KMS-11 (cell line): ENCODE results near the gene INPP5B.
"Not testable (repeated sequence)": the region's sequence is repeated elsewhere in the genome, so short reads cannot be mapped to it uniquely, and the experiment has no call there.

Experiments used
- H2AFZ ChIP-seq: fragments of 200-600 bp; sonication (generic); 2 replicates; pipeline ENCODE4 v1.6.1; 2016; ENCODE audit warnings: antibody characterized with exemption, mixed run types, low read depth
- H3K27ac ChIP-seq: fragments of 200-600 bp; sonication (generic); 2 replicates; pipeline ENCODE4 v1.6.1; 2016; ENCODE audit warnings: mild to moderate bottlenecking, mixed run types
- H3K27me3 ChIP-seq: fragments of 200-600 bp; sonication (generic); 2 replicates; pipeline ENCODE4 v1.6.1; 2017; ENCODE audit warnings: mild to moderate bottlenecking, low read depth, mixed run types, moderate library complexity; ENCODE audit not compliant: insufficient read depth
- H3K36me3 ChIP-seq: fragments of 200-600 bp; sonication (generic); 2 replicates; pipeline ENCODE4 v1.6.1; 2017; ENCODE audit warnings: mild to moderate bottlenecking, mixed run types; ENCODE audit not compliant: insufficient read depth
- H3K4me1 ChIP-seq: fragments of 200-600 bp; sonication (generic); 2 replicates; pipeline ENCODE4 v1.6.1; 2016; ENCODE audit warnings: mild to moderate bottlenecking, low read depth, mixed run types; ENCODE audit not compliant: poor library complexity, severe bottlenecking
- H3K4me2 ChIP-seq: fragments of 200-600 bp; sonication (generic); 2 replicates; pipeline ENCODE4 v1.7.0; 2016; ENCODE audit warnings: mild to moderate bottlenecking, mixed run types
- H3K4me3 ChIP-seq: fragments of 200-600 bp; sonication (generic); IDR thresholded peaks from 2 replicates; pipeline ENCODE4 v1.6.1; 2017; ENCODE audit warnings: low read depth, low read length, mixed read lengths; ENCODE audit not compliant: insufficient read depth
- H3K79me2 ChIP-seq: fragments of 200-600 bp; sonication (generic); 2 replicates; pipeline ENCODE4 v1.6.1; 2016; ENCODE audit warnings: low read depth, mixed run types; ENCODE audit not compliant: insufficient read depth
- H3K9ac ChIP-seq: fragments of 200-600 bp; sonication (generic); 2 replicates; pipeline ENCODE4 v1.6.1; 2016; ENCODE audit warnings: mild to moderate bottlenecking, mixed run types
- H4K20me1 ChIP-seq: fragments of 200-600 bp; sonication (generic); 2 replicates; pipeline ENCODE4 v1.6.1; 2016; ENCODE audit warnings: mild to moderate bottlenecking, mixed run types; ENCODE audit not compliant: insufficient read depth
- CTCF ChIP-seq: fragments of 200-600 bp; sonication (generic); conservative IDR thresholded peaks from 2 replicates; pipeline ENCODE4 v1.6.1; 2017; ENCODE audit warnings: low read depth, mild to moderate bottlenecking, antibody characterized with exemption, low read length, moderate library complexity, mixed read lengths

INPP5B gene

GRCh38 chr1:37965301-37965700, 18.4 kb upstream of the INPP5B start:
- no peaks in the 10 kb centered on the region for H3K27me3 ChIP-seq
- no peak overlapping the region for H3K4me3 ChIP-seq
- H3K9ac ChIP-seq = no peak overlapping the region
- no peak overlapping the region for H2AFZ ChIP-seq
- TF ChIP-seq CTCF = no peak
- no peaks in the 10 kb centered on the region for H4K20me1 ChIP-seq
- H3K27ac ChIP-seq = no peak overlapping the region
- no peaks in the 10 kb centered on the region for H3K79me2 ChIP-seq
- H3K4me2 ChIP-seq = no peak overlapping the region
- H3K36me3 ChIP-seq = peaks cover 7% of the 10 kb centered on the region; the same call in 1 of the 2 replicates
- H3K4me1 ChIP-seq = no peaks in the 10 kb centered on the region

GRCh38 chr1:37964106-37964505, 17.3 kb upstream of the INPP5B start:
- H3K79me2 ChIP-seq = not testable (repeated sequence)
- H3K36me3 ChIP-seq = peaks cover 15% of the 10 kb centered on the region; the same call in 1 of the 2 replicates

GRCh38 chr1:37958690-37959089, 11.8 kb upstream of the INPP5B start:
- Histone ChIP-seq H2AFZ (no peak overlapping the region), H3K4me2 (no peak overlapping the region), H3K4me1 (no peaks in the 10 kb centered on the region), H3K79me2 (no peaks in the 10 kb centered on the region), H3K27ac (no peak overlapping the region), H3K27me3 (no peaks in the 10 kb centered on the region), H4K20me1 (no peaks in the 10 kb centered on the region), H3K4me3 (no peak overlapping the region), H3K9ac (no peak overlapping the region), H3K36me3 (peaks cover 8% of the 10 kb centered on the region; the same call in 1 of the 2 replicates)
- TF ChIP-seq CTCF = no peak

More at GRCh38 chr1:37964106-37964505, 17.3 kb upstream of the INPP5B start:
- H3K27ac ChIP-seq, H4K20me1 ChIP-seq, H3K9ac ChIP-seq, H3K4me3 ChIP-seq, H3K4me2 ChIP-seq, H2AFZ ChIP-seq, H3K4me1 ChIP-seq, H3K27me3 ChIP-seq: not testable (repeated sequence)

GRCh38 chr1:37955685-37956084, 8.8 kb upstream of the INPP5B start:
- Histone ChIP-seq H2AFZ (no peak overlapping the region), H3K27me3 (no peaks in the 10 kb centered on the region), H3K4me1 (no peaks in the 10 kb centered on the region), H3K36me3 (peaks cover 8% of the 10 kb centered on the region; the same call in 1 of the 2 replicates), H3K79me2 (no peaks in the 10 kb centered on the region), H3K4me3 (no peak overlapping the region), H3K4me2 (no peak overlapping the region), H4K20me1 (no peaks in the 10 kb centered on the region), H3K27ac (no peak overlapping the region), H3K9ac (no peak overlapping the region)
- no peak for TF ChIP-seq CTCF

GRCh38 chr1:37954316-37954971, 7.6 kb upstream of the INPP5B start:
- Histone ChIP-seq H3K27me3 (no peaks in the 10 kb centered on the region), H3K9ac (no peak overlapping the region), H3K4me2 (no peak overlapping the region), H3K27ac (no peak overlapping the region), H3K79me2 (no peaks in the 10 kb centered on the region), H4K20me1 (no peaks in the 10 kb centered on the region), H2AFZ (no peak overlapping the region), H3K36me3 (0 out of 2 replicates have a peak, but pooled peaks cover 3% of the 10 kb centered on the region), H3K4me1 (no peaks in the 10 kb centered on the region), H3K4me3 (no peak overlapping the region)
- no peak for TF ChIP-seq CTCF
